Uterus (tissue), 2 donors: ENCODE results near the gene LIF.

Experiments
- CTCF ChIP-seq, 4 experiments: fragments of 200-600 bp in 2 of 4; fragments of 450-650 bp in 2 of 4; sonication (generic) in 2 of 4; IDR thresholded peaks; one replicate each; pipeline ENCODE4 v1.5.1; 2016 to 2019; ENCODE audit warnings: antibody characterized with exemption in 4 of 4, mild to moderate bottlenecking in 2 of 4, moderate library complexity in 1 of 4
- POLR2A ChIP-seq, 2 donors: fragments of 450-650 bp; IDR thresholded peaks; one replicate each; pipeline ENCODE4 v1.6.1; 2016; ENCODE audit warnings: antibody characterized with exemption in 2 of 2, mild to moderate bottlenecking in 1 of 2, moderate library complexity in 1 of 2

GRCh38 chr22:30289141-30289979 lies 42.8 kb upstream of the LIF start, which contains the start of gene CASTOR1:
- TF ChIP-seq POLR2A (IDR thresholded peaks at IDR 0.05): peak; percentile 79 to 88
- peak in 2 of 4 experiments; percentile 19 to 28 for TF ChIP-seq CTCF (IDR thresholded peaks at IDR 0.05)
